ENCODE measurements around the gene MRI1.

MRI1 gene

DNA sequence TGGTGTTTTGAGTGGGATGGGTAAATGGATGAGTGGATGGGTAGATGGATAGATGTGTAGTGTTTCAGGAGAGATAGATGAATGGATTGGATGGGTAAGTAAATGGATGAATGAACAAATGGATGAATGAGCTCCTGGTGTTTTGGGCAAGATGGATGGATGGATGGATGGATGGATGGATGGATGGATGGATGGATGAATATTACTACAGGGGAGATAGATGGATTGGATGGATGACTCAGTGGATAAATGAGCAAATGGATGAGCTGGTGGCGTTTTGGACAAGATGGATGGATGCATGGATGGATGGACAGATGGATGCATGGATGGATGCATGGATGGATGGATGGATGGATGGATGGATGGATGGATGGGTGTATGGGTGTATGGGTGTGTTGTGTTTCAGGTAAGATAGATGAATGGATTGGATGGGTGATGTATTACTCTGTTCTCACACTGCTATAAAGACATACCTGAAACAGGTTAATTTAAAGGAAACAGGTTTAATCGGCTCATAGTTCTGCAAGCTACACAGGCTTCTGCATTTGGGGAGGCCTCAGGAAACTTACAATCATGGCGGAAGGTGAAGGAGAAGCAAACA lies 43.2 kb downstream of the MRI1 start:
- TF ChIP-seq, protein P1, sequence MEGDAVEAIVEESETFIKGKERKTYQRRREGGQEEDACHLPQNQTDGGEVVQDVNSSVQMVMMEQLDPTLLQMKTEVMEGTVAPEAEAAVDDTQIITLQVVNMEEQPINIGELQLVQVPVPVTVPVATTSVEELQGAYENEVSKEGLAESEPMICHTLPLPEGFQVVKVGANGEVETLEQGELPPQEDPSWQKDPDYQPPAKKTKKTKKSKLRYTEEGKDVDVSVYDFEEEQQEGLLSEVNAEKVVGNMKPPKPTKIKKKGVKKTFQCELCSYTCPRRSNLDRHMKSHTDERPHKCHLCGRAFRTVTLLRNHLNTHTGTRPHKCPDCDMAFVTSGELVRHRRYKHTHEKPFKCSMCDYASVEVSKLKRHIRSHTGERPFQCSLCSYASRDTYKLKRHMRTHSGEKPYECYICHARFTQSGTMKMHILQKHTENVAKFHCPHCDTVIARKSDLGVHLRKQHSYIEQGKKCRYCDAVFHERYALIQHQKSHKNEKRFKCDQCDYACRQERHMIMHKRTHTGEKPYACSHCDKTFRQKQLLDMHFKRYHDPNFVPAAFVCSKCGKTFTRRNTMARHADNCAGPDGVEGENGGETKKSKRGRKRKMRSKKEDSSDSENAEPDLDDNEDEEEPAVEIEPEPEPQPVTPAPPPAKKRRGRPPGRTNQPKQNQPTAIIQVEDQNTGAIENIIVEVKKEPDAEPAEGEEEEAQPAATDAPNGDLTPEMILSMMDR (IDR thresholded peaks at IDR 0.05; ENCODE audit: unreplicated experiment in 3 of 3): no peak
- Mint-ChIP-seq H3K27me3 (ENCODE audit: low read depth) (peaks cover 3% of the 10 kb centered on the region), H3K36me3 (ENCODE audit: low read depth) (peaks cover 19% of the 10 kb centered on the region), H3K4me3 (no peak overlapping the region), H3K27ac (no peak overlapping the region), H3K9me3 (no peaks in the 10 kb centered on the region), H3K4me1 (no peaks in the 10 kb centered on the region)

DNA sequence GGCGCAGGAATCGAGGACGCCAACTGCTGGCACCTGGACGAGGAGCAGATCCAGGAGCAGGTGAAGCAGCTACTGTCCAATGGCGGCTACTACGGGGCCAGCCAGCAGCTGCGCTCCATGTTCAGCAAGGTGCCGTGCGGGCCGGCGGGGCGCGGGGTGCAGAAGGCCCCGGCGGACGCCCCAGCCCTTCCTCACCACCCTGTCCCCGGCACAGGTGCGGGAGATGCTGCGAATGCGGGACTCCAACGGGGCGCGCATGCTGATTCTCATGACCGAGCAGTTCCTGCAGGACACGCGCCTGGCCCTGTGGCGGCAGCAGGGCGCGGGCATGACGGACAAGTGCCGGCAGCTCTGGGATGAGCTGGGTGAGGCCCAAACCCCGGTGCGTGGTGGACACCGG lies 44.5 kb downstream of the MRI1 start:
- no peaks in the 10 kb centered on the region for H3K9me3 Mint-ChIP-seq
- TF ChIP-seq, protein P1 (IDR thresholded peaks at IDR 0.05; ENCODE audit: unreplicated experiment in 3 of 3): no peak

DNA sequence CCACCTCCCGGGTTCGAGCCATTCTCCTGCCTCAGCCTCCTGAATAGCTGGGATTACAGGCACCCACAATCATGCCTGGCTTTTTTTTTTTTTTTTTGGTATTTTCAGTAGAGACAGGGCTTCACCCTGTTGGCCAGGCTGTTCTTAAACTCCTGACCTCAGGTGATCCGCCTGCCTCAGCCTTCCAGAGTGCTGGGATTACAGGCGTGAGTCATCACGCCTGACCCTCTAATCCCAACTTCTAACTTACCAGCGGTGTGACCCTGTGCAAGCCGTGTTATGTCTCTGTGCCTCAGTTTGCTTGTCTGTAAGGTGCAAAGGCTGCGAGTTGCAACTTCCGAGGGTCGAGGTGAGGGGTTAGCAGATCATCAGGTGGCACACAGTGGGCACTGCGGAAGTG lies 48.2 kb downstream of the MRI1 start:
- Mint-ChIP-seq H3K27ac (no peak overlapping the region), H3K4me1 (no peaks in the 10 kb centered on the region), H3K4me3 (no peak overlapping the region), H3K27me3 (ENCODE audit: low read depth) (peaks cover 3% of the 10 kb centered on the region), H3K9me3 (no peaks in the 10 kb centered on the region), H3K36me3 (ENCODE audit: low read depth) (peaks cover 38% of the 10 kb centered on the region)
- TF ChIP-seq, protein P1 (IDR thresholded peaks at IDR 0.05; ENCODE audit: unreplicated experiment in 3 of 3): no peak

More for the DNA sequence above, 44.5 kb downstream of the MRI1 start:
- H3K27ac Mint-ChIP-seq: no peak overlapping the region
- no peaks in the 10 kb centered on the region for H3K4me1 Mint-ChIP-seq
- H3K36me3 Mint-ChIP-seq (ENCODE audit: low read depth): peaks cover 30% of the 10 kb centered on the region
- H3K4me3 Mint-ChIP-seq: no peak overlapping the region
- H3K27me3 Mint-ChIP-seq (ENCODE audit: low read depth): peaks cover 3% of the 10 kb centered on the region

DNA sequence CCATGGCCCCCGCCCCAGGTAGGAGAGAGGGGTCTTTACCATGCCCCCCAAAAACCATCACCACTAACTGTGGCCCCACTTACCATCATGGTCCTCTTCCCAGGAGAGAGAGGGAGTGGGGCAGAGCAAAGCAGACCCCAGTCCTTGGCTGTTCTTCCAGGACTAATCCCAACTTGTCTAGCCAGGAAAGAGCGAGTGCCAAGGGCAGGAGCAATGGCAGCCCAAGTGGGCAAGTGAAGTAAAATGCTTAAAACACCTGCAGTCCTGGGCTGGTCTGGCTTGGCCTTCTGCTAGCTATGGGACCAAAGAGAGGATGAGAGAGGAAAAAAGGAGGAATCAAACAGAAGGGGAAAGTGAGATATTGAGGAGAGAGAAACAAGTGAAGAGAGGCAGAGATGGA lies 48.8 kb downstream of the MRI1 start:
- peaks cover 39% of the 10 kb centered on the region for H3K36me3 Mint-ChIP-seq (ENCODE audit: low read depth)
- H3K4me3 Mint-ChIP-seq: no peak overlapping the region
- TF ChIP-seq, protein P1 (IDR thresholded peaks at IDR 0.05; ENCODE audit: unreplicated experiment in 3 of 3): no peak
- peaks cover 3% of the 10 kb centered on the region for H3K27me3 Mint-ChIP-seq (ENCODE audit: low read depth)
- no peaks in the 10 kb centered on the region for H3K4me1 Mint-ChIP-seq
- H3K27ac Mint-ChIP-seq: no peak overlapping the region
- no peaks in the 10 kb centered on the region for H3K9me3 Mint-ChIP-seq

DNA sequence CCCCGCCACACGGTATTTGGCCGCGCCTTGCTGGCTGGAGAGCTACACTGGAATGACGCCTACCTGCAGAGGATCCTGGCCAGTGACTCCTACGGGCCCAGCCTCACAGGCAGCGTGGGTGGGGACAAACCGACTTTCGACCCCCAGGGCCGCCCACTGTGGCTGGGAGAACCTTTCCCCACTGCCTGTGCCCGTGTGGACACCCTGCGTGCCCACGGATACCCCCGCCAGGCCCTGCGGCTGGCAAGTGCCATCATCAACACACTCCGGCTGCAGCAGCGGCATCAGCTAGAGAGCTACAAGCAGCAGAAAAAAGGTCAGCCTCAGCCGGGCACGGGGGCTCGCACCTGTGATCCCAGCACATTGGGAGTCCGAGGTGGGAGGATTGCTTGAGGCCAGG lies 50.2 kb downstream of the MRI1 start:
- Mint-ChIP-seq H3K9me3 (no peaks in the 10 kb centered on the region), H3K27me3 (ENCODE audit: low read depth) (peaks cover 3% of the 10 kb centered on the region), H3K4me1 (no peaks in the 10 kb centered on the region), H3K27ac (no peak overlapping the region), H3K36me3 (ENCODE audit: low read depth) (peaks cover 39% of the 10 kb centered on the region), H3K4me3 (no peak overlapping the region)
- TF ChIP-seq, protein P1 (IDR thresholded peaks at IDR 0.05; ENCODE audit: unreplicated experiment in 3 of 3): no peak

DNA sequence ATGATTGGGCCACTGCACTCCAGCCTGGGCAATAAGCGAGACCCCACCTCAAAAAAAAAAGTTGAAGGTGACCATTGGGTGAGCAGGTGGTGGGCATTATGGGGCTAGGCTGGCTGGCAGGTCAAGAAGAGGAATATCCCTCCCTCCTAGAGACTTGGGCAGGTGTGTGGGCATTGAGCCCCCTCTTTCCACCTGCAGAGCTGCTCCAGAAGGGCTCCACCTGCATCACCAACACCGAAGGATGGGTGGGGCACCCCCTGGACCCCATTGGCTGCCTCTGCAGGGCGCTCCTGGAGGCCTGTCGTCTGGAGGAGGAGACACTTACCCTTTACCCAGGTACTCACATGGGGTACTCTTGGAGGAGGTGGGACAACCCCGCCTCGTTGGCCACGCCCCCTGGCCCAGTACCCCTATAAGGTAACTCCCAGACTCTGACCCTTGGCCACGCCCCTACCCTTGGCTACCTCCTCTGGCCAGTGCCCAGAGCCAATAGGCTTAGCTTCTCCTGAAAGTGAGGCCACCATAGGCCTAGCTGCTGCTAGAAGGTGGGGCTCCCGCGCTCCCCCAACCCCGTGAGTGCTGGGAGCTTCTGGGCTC lies 52.8 kb downstream of the MRI1 start:
- Mint-ChIP-seq H3K4me3 (peak overlapping the region in 1 of 3 experiments; percentile 31), H3K36me3 (ENCODE audit: low read depth) (peaks cover 42% of the 10 kb centered on the region), H3K27me3 (ENCODE audit: low read depth) (no peaks in the 10 kb centered on the region), H3K9me3 (no peaks in the 10 kb centered on the region), H3K4me1 (peaks cover 4% of the 10 kb centered on the region), H3K27ac (no peak overlapping the region)
- TF ChIP-seq, protein P1 (IDR thresholded peaks at IDR 0.05; ENCODE audit: unreplicated experiment in 3 of 3): no peak

Data from nephron (organoid).